Subcutaneous abdominal adipose tissue (tissue), 5 donors: ENCODE data around the gene NGB.

Source experiments
- H3K27ac ChIP-seq: one replicate; pipeline ENCODE4 v1.7.0; 2013; ENCODE audit warnings: low read depth, mild to moderate bottlenecking, inconsistent platforms, low read length, moderate library complexity
- H3K27me3 ChIP-seq, 5 donors: one replicate each; pipeline ENCODE4 v1.7.0; 2013; ENCODE audit warnings: low read length in 5 of 5, inconsistent platforms in 1 of 5; ENCODE audit not compliant: control insufficient read depth in 5 of 5, insufficient read depth in 4 of 5
- H3K36me3 ChIP-seq, 5 donors: one replicate each; pipeline ENCODE4 v1.7.0; 2013; ENCODE audit warnings: low read length in 5 of 5; ENCODE audit not compliant: control insufficient read depth in 5 of 5, insufficient read depth in 5 of 5
- H3K4me1 ChIP-seq, 5 donors: one replicate each; pipeline ENCODE4 v1.7.0; 2013; ENCODE audit warnings: low read length in 5 of 5, mild to moderate bottlenecking in 3 of 5, moderate library complexity in 1 of 5; ENCODE audit not compliant: control insufficient read depth in 5 of 5, insufficient read depth in 5 of 5
- H3K4me3 ChIP-seq, 5 donors: one replicate each; pipeline ENCODE4 v1.7.0; 2013; ENCODE audit warnings: low read length in 5 of 5, low read depth in 1 of 5
- H3K9ac ChIP-seq, 5 donors: one replicate each; pipeline ENCODE4 v1.7.0; 2013; ENCODE audit warnings: low read length in 5 of 5, mild to moderate bottlenecking in 4 of 5, moderate library complexity in 3 of 5
- H3K9me3 ChIP-seq, 5 donors: one replicate each; pipeline ENCODE4 v1.7.0; 2013; ENCODE audit warnings: low read length in 5 of 5; ENCODE audit not compliant: control insufficient read depth in 5 of 5
- donor health status: healthy.
- donor health status: healthy.
- donor health status: healthy.
- donor health status: healthy.
- donor health status: healthy.

The NGB gene

DNA sequence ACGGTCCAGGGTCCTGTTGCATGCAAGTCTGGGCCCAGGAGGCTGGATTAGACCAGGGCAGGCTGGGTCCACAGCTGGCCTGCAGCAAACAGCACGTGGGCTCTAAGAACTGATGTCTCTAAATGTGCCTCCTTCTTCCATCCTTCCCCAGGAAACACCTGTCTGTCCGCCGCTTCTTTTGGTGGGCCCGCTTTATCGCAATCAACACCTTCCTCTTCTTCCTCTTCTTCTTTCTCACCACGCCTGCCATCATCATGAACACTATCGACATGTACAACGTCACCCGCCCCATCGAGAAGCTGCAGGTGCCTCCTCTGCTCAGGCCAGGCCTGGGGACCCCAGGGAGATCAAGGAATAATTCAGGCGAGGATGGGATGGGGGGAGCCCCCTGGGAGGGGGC, 28.3 kb downstream of the NGB start:
- H3K27ac ChIP-seq = no peak overlapping the region
- H3K36me3 ChIP-seq = no peaks in the 10 kb centered on the region
- H3K27me3 ChIP-seq = no peaks in the 10 kb centered on the region
- H3K4me3 ChIP-seq = no peak overlapping the region
- no peaks in the 10 kb centered on the region for H3K4me1 ChIP-seq
- H3K9ac ChIP-seq = no peak overlapping the region
- no peaks in the 10 kb centered on the region for H3K9me3 ChIP-seq

GRCh38 chr14:77241955-77242354, 29.1 kb downstream of the NGB start:
- Histone ChIP-seq H3K9ac (no peak overlapping the region), H3K27ac (no peak overlapping the region), H3K27me3 (no peaks in the 10 kb centered on the region), H3K4me3 (no peak overlapping the region), H3K4me1 (no peaks in the 10 kb centered on the region), H3K9me3 (no peaks in the 10 kb centered on the region), H3K36me3 (no peaks in the 10 kb centered on the region)

DNA sequence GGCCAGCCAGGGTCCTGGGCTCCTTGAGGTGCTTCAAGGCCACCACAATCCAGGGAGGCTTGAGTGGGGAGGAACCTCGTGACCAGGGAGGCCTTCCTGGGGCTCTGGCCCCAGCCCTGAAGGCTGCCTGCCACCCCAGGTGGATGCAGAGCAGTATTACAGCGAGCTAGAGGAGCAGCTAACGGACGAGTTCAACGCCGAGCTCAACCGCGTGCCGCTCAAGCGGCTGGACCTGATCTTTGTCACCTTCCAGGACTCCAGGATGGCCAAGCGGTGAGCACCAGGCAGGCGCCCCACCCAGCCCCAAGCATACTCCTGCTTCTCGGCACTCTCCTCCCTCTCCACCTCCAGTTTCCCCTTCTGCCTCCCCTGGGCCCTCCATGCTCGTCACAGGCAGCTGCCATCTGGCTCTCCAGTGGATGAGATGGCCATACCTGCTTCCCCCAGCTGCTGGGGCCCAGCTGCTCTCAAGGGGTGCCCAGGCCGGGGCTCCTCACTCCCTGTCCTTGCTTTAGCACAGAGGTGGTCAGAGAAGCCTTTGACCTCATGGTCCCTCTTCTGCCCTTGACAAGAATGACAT, 30.6 kb downstream of the NGB start:
- H3K9me3 ChIP-seq = no peaks in the 10 kb centered on the region

GRCh38 chr14:77239412-77239811, 31.6 kb downstream of the NGB start:
- Histone ChIP-seq H3K36me3 (no peaks in the 10 kb centered on the region), H3K4me1 (no peaks in the 10 kb centered on the region)

More for the DNA sequence above, 30.6 kb downstream of the NGB start:
- Histone ChIP-seq H3K27ac (no peak overlapping the region), H3K36me3 (no peaks in the 10 kb centered on the region), H3K4me1 (no peaks in the 10 kb centered on the region), H3K4me3 (no peak overlapping the region), H3K27me3 (peaks cover 0 to 3% (median 0%) of the 10 kb centered on the region in 5 donors), H3K9ac (no peak overlapping the region)

GRCh38 chr14:77238996-77239395, 32.0 kb downstream of the NGB start:
- no peaks in the 10 kb centered on the region for H3K9me3 ChIP-seq
- H3K36me3 ChIP-seq = no peaks in the 10 kb centered on the region
- H3K4me1 ChIP-seq = no peaks in the 10 kb centered on the region
- H3K9ac ChIP-seq = no peak overlapping the region
- H3K27me3 ChIP-seq = peaks cover 0 to 5% (median 0%) of the 10 kb centered on the region in 5 donors
- H3K4me3 ChIP-seq = no peak overlapping the region
- no peak overlapping the region for H3K27ac ChIP-seq

More at GRCh38 chr14:77239412-77239811, 31.6 kb downstream of the NGB start:
- Histone ChIP-seq H3K9ac (no peak overlapping the region), H3K27ac (no peak overlapping the region), H3K9me3 (no peaks in the 10 kb centered on the region), H3K27me3 (peaks cover 0 to 5% (median 0%) of the 10 kb centered on the region in 5 donors), H3K4me3 (no peak overlapping the region)

DNA sequence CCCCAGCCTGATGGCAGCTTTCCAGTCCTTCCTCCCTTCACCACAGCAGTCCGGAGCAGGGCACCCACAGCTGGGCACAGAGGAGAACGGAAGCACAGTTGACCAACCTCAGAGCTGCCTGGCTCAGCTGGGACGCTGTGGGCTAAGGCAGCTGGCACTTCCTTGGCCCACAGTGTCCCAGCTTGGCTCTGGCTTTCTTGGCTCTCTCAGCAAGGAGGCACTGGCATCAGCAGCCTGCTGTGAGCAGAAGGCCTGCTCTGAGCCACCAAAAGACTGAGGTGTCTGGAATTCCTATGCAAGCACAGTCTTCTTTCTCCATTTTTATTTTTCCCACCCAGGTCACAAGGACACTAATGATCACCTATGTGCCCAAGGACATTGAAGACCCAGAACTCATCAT, 32.6 kb downstream of the NGB start:
- Histone ChIP-seq H3K4me1 (no peaks in the 10 kb centered on the region), H3K36me3 (no peaks in the 10 kb centered on the region), H3K9ac (no peak overlapping the region), H3K27me3 (peaks cover 0 to 5% (median 0%) of the 10 kb centered on the region in 5 donors), H3K9me3 (no peaks in the 10 kb centered on the region), H3K27ac (no peak overlapping the region), H3K4me3 (no peak overlapping the region)

GRCh38 chr14:77236814-77237213, 34.2 kb downstream of the NGB start:
- no peak overlapping the region for H3K27ac ChIP-seq
- H3K9ac ChIP-seq = no peak overlapping the region
- no peak overlapping the region for H3K4me3 ChIP-seq
- peaks cover 0 to 5% (median 0%) of the 10 kb centered on the region in 5 donors for H3K27me3 ChIP-seq
- no peaks in the 10 kb centered on the region for H3K4me1 ChIP-seq
- H3K9me3 ChIP-seq = no peaks in the 10 kb centered on the region
- no peaks in the 10 kb centered on the region for H3K36me3 ChIP-seq

GRCh38 chr14:77231721-77232120, 39.3 kb downstream of the NGB start:
- Histone ChIP-seq H3K27me3 (peaks cover 0 to 5% (median 0%) of the 10 kb centered on the region in 5 donors), H3K36me3 (no peaks in the 10 kb centered on the region), H3K4me1 (no peaks in the 10 kb centered on the region), H3K4me3 (no peak overlapping the region), H3K9ac (no peak overlapping the region), H3K9me3 (peaks cover 0 to 8% (median 4%) of the 10 kb centered on the region in 5 donors), H3K27ac (no peak overlapping the region)

DNA sequence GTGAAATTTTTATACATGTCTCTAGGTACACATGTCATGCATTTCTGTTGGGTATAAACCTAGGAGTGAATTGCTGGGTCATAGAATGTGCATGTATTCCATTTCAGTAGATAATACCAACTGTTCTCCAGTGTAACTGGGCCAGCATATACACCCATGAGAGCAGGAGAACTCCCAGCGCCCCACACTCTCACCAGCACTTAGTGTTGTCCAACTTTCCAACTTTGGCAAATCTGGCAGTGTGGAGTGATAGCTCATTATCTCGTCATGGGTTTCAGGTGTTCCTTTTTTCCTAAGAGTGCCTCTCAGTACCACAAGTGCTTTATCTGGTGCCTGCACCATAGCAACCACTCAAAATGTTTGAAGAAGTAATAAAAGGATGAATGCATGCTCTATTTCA, 40.1 kb downstream of the NGB start:
- no peak overlapping the region for H3K9ac ChIP-seq
- no peak overlapping the region for H3K4me3 ChIP-seq
- no peaks in the 10 kb centered on the region for H3K4me1 ChIP-seq
- H3K36me3 ChIP-seq = no peaks in the 10 kb centered on the region
- peaks cover 0 to 8% (median 4%) of the 10 kb centered on the region in 5 donors for H3K9me3 ChIP-seq
- H3K27ac ChIP-seq = no peak overlapping the region
- peaks cover 0 to 3% (median 0%) of the 10 kb centered on the region in 5 donors for H3K27me3 ChIP-seq

GRCh38 chr14:77228056-77228455, 43.0 kb downstream of the NGB start:
- Histone ChIP-seq H3K4me3 (no peak overlapping the region), H3K4me1 (peaks cover 0 to 7% (median 0%) of the 10 kb centered on the region in 5 donors), H3K9me3 (peaks cover 0 to 8% (median 4%) of the 10 kb centered on the region in 5 donors), H3K27me3 (no peaks in the 10 kb centered on the region), H3K36me3 (no peaks in the 10 kb centered on the region), H3K27ac (no peak overlapping the region), H3K9ac (no peak overlapping the region)
